A549 (cell line): ENCODE results near the gene ISL1. TPM values are rescaled to one million over a fixed set of nuclear protein-coding genes. Genes with fewer than 3 reads are reported as not detected.

Experiments
- ATAC-seq, 2 experiments: fragments of 200-7000 bp in 1 of 2; fragments of >200 bp in 1 of 2; cut with Nextera tagmentation in 1 of 2; cut with Tn5 transposase in 1 of 2; 3 replicates each; pipeline versions ENCODE4 v1.8.0 to v1.9.1; 2018 to 2020; ENCODE audit warnings: mild to moderate bottlenecking in 1 of 2, moderate library complexity in 1 of 2
- CTCF ChIA-PET: fragments of 300-600 bp; sonication (Branson Sonifier 250); formaldehyde crosslinking; extraction: SDS; loops from one replicate; lab custom pipeline; 2021; ENCODE audit warnings: antibody characterized with exemption, inconsistent platforms; lab: Yijun Ruan, JAX
- POLR2A ChIA-PET: fragments of 350-600 bp; formaldehyde crosslinking; extraction: SDS; loops from one replicate; lab custom pipeline; 2021; ENCODE audit warnings: antibody characterized with exemption, inconsistent platforms; lab: Yijun Ruan, JAX
- DNase-seq, 2 experiments: peaks; one replicate each; pipeline versions ENCODE4 v3.0.0 to v3.0.0-alpha.2; 2011 to 2016; ENCODE audit warnings: low read depth in 1 of 2, low spot score in 1 of 2
- FAIRE-seq: peaks from 2 replicates; lab custom pipeline; 2011; peaks lifted over from hg19 to GRCh38; lab: Jason Lieb, UNC
- H3K27ac ChIP-seq, 2 experiments: fragments of >200 bp; sonication (Bioruptor Twin); formaldehyde crosslinking; 3 replicates each; pipeline ENCODE4 v1.5.1; 2016 to 2017
- H3K4me1 ChIP-seq: fragments of >200 bp; sonication (Bioruptor Twin); formaldehyde crosslinking; 3 replicates; pipeline ENCODE4 v1.6.1; 2016
- H3K4me2 ChIP-seq: fragments of >200 bp; sonication (Bioruptor Twin); formaldehyde crosslinking; 3 replicates; pipeline ENCODE4 v1.6.1; 2016
- H3K4me3 ChIP-seq: fragments of >200 bp; sonication (Bioruptor Twin); formaldehyde crosslinking; 3 replicates; pipeline ENCODE4 v1.5.1; 2016
- H3K9me3 ChIP-seq: fragments of >200 bp; sonication (Bioruptor Twin); formaldehyde crosslinking; 3 replicates; pipeline ENCODE4 v1.6.1; 2016
- BHLHE40 ChIP-seq: IDR thresholded peaks from 2 replicates; pipeline ENCODE4 v1.6.1; 2012; ENCODE audit warnings: low read depth, low read length, inconsistent platforms
- CBX2 ChIP-seq: fragments of 200-600 bp; sonication (generic); IDR thresholded peaks from 2 replicates; pipeline ENCODE4 v1.6.1; 2016; ENCODE audit warnings: low read depth, mild to moderate bottlenecking, borderline replicate concordance
- CBX8 ChIP-seq: fragments of 200-600 bp; sonication (generic); IDR thresholded peaks from 2 replicates; pipeline ENCODE4 v1.6.1; 2016
- CEBPB ChIP-seq, 2 experiments: fragments of >200 bp in 1 of 2; sonication (Bioruptor Twin) in 1 of 2; formaldehyde crosslinking in 1 of 2; IDR thresholded peaks; 2 replicates each; pipeline ENCODE4 v1.6.1; 2012 to 2016
- CHD4 ChIP-seq: fragments of 200-600 bp; sonication (generic); IDR thresholded peaks from 2 replicates; pipeline ENCODE4 v1.6.1; 2016; ENCODE audit warnings: antibody characterized with exemption, mild to moderate bottlenecking, borderline replicate concordance
- E2F6 ChIP-seq: IDR thresholded peaks from 2 replicates; pipeline ENCODE4 v1.6.1; 2012; ENCODE audit warnings: low read depth, borderline replicate concordance
- EP300 ChIP-seq, 2 experiments: fragments of >200 bp; sonication (Bioruptor Twin); formaldehyde crosslinking; IDR thresholded peaks; 2 replicates in 1 of 2; 3 replicates in 1 of 2; pipeline ENCODE4 v1.6.1; 2016 to 2017
- FOSB ChIP-seq: fragments of 250-450 bp; sonication (Bioruptor Pico); IDR thresholded peaks from 2 replicates; pipeline ENCODE4 v1.5.0; 2020; ENCODE audit warnings: mild to moderate bottlenecking, moderate library complexity
- FOSL2 ChIP-seq, 2 experiments: fragments of 450-650 bp in 1 of 2; fragments of >200 bp in 1 of 2; sonication (Bioruptor Twin) in 1 of 2; formaldehyde crosslinking; IDR thresholded peaks; 2 replicates each; pipeline versions ENCODE4 v1.5.0 to v1.6.1; 2016 to 2020; ENCODE audit warnings: mild to moderate bottlenecking in 1 of 2, moderate library complexity in 1 of 2
- GATA3 ChIP-seq: IDR thresholded peaks from 2 replicates; pipeline ENCODE4 v1.6.1; 2012; ENCODE audit warnings: borderline replicate concordance
- HDAC2 ChIP-seq: fragments of 200-600 bp; sonication (generic); IDR thresholded peaks from 2 replicates; pipeline ENCODE4 v1.6.1; 2016
- HEYL ChIP-seq: fragments of 250-450 bp; sonication (Bioruptor Pico); IDR thresholded peaks from 2 replicates; pipeline ENCODE4 v1.8.0; 2021; ENCODE audit warnings: mild to moderate bottlenecking, moderate library complexity
- HOXB13 ChIP-seq: fragments of 250-450 bp; sonication (Bioruptor Pico); IDR thresholded peaks from 2 replicates; pipeline ENCODE4 v1.5.0; 2020; ENCODE audit warnings: low read depth, mild to moderate bottlenecking, moderate library complexity
- JUNB ChIP-seq: fragments of >200 bp; sonication (Bioruptor Twin); formaldehyde crosslinking; IDR thresholded peaks from 2 replicates; pipeline ENCODE4 v1.6.1; 2016
- KDM1A ChIP-seq: fragments of 200-600 bp; sonication (generic); IDR thresholded peaks from 2 replicates; pipeline ENCODE4 v1.6.1; 2016; ENCODE audit warnings: low read depth, mild to moderate bottlenecking
- MAFK ChIP-seq: fragments of 450-650 bp; IDR thresholded peaks from 2 replicates; pipeline ENCODE4 v1.6.1; 2014; ENCODE audit not compliant: partially characterized antibody
- MYC ChIP-seq: IDR thresholded peaks from 2 replicates; pipeline ENCODE4 v1.6.1; 2012; ENCODE audit warnings: mild to moderate bottlenecking, inconsistent platforms, low read length, improper control_type of control experiment, borderline replicate concordance
- NPAS2 ChIP-seq: fragments of 250-450 bp; sonication (Bioruptor Pico); IDR thresholded peaks from 2 replicates; pipeline ENCODE4 v1.8.0; 2022; ENCODE audit warnings: mild to moderate bottlenecking, moderate library complexity, borderline replicate concordance
- POLR2A ChIP-seq: IDR thresholded peaks from 2 replicates; pipeline ENCODE4 v1.6.1; 2012; ENCODE audit warnings: mild to moderate bottlenecking, low read length
- RARB ChIP-seq: fragments of 250-450 bp; sonication (Bioruptor Pico); IDR thresholded peaks from 2 replicates; pipeline ENCODE4 v1.8.0; 2021; ENCODE audit warnings: mild to moderate bottlenecking, moderate library complexity
- RCOR1 ChIP-seq: fragments of 150-350 bp; IDR thresholded peaks from 2 replicates; pipeline ENCODE4 v1.6.1; 2014; ENCODE audit warnings: antibody characterized with exemption, low read length, low read depth
- RFX5 ChIP-seq: fragments of 450-650 bp; IDR thresholded peaks from 2 replicates; pipeline ENCODE4 v1.7.1; 2014; ENCODE audit warnings: antibody characterized with exemption, mild to moderate bottlenecking, moderate library complexity
- ZFP36 ChIP-seq: fragments of 450-650 bp; IDR thresholded peaks from 2 replicates; pipeline ENCODE4 v1.6.1; 2014; ENCODE audit warnings: borderline replicate concordance; ENCODE audit not compliant: partially characterized antibody
- ZSCAN20 ChIP-seq: fragments of 250-450 bp; sonication (Bioruptor Pico); IDR thresholded peaks from 2 replicates; pipeline ENCODE4 v1.8.0; 2022; ENCODE audit warnings: mild to moderate bottlenecking, moderate library complexity
- WGBS: methylation state at CpG from one replicate; pipeline ENCODE4 v1.1.6; 2017; ENCODE audit errors: missing lambda C conversion rate; 5-methylcytosine and 5-hydroxymethylcytosine counted together
- polyA plus RNA-seq, 4 experiments: library from polyadenylated mRNA; depleted of rRNA in 3 of 4; stranded (reverse); fragments of >200 nt; fragmentation: RNase III in 1 of 4; extraction: RNeasy Plus Mini Kit Qiagen cat#74134 plus additional on column Dnase treatment in 1 of 4; gene quantifications; 2 replicates in 3 of 4; 3 replicates in 1 of 4; pipeline ENCODE4 v1.2.3, GENCODE V29; 2011 to 2017
- TF ChIP-seq, protein P1 (sequence below): fragments of 450-650 bp; IDR thresholded peaks from 2 replicates; pipeline ENCODE4 v1.6.1; 2014; ENCODE audit warnings: antibody characterized with exemption
- TF ChIP-seq, protein P2 (sequence below): fragments of 200-600 bp; sonication (generic); IDR thresholded peaks from 2 replicates; pipeline ENCODE4 v1.6.1; 2016; ENCODE audit warnings: antibody characterized with exemption, mild to moderate bottlenecking, moderate library complexity

The ISL1 gene
- polyA plus RNA-seq, 2 of the 4 experiments (the other 2 are of a cell fraction) = not detected

GRCh38 chr5:51411921-51412325 lies 28.7 kb downstream of the ISL1 start (continued):
- TF ChIP-seq FOSL2 (IDR thresholded peaks at IDR 0.05) = no peak
- no peak for TF ChIP-seq FOSL2 (CRISPR knock-in tag; IDR thresholded peaks at IDR 0.05)
- TF ChIP-seq RFX5 = no peak
- TF ChIP-seq CEBPB (IDR thresholded peaks at IDR 0.05) = no peak

DNA sequence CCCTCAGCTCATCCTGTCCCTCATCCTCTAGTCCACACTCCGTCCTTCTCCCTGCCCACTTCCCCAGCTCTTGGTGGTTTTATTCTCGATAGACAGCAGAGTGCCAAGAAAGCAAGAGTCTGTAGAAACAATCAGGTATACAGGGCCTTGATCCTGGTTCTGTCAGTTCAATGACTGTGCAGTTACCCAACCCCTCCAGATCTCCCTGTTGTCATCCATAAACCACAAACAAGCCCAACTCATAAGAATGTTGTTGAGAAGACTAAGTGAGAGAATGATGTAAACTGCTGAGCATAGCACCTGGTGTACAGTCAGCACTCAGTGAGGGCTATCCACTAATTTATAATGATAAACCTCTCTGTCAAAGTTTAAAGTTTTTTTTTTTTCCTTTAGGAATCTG lies 31.3 kb downstream of the ISL1 start:
- Histone ChIP-seq H3K4me1 (no peaks in the 10 kb centered on the region), H3K4me3 (no peak overlapping the region), H3K27ac (no peak overlapping the region), H3K9me3 (no peaks in the 10 kb centered on the region), H3K4me2 (no peak overlapping the region)
- no peak for ATAC-seq
- 0% methylated on average over 2 of the region's 2 CpGs for WGBS
- ChIA-PET POLR2A (no interaction called here), CTCF (no interaction called here)
- FAIRE-seq = no peak
- DNase-seq = no peak
- TF ChIP-seq ZFP36 (no peak), FOSL2 (IDR thresholded peaks at IDR 0.05) (no peak), FOSL2 (CRISPR knock-in tag; IDR thresholded peaks at IDR 0.05) (no peak), ZSCAN20 (CRISPR knock-in tag) (no peak), MYC (no peak), MAFK (no peak), CBX8 (no peak)
- TF ChIP-seq, all 56 proteins: peak for 0

- FAIRE-seq = no peak
- no peak overlapping the region for H3K4me3 ChIP-seq
- no peak for ATAC-seq
- ChIA-PET CTCF (no interaction called here), POLR2A (no interaction called here)
- H3K4me1 ChIP-seq = no peaks in the 10 kb centered on the region
- WGBS = 41% methylated on average over 3 of the region's 3 CpGs
- no peak overlapping the region for H3K27ac ChIP-seq
- TF ChIP-seq E2F6 = no peak
- no peak for TF ChIP-seq BHLHE40
- TF ChIP-seq CBX2 = no peak
- no peak for TF ChIP-seq HDAC2
- TF ChIP-seq FOSB = no peak
- no peak for TF ChIP-seq CHD4
- no peak for TF ChIP-seq FOSL2 (IDR thresholded peaks at IDR 0.05)
- no peak for TF ChIP-seq FOSL2 (CRISPR knock-in tag; IDR thresholded peaks at IDR 0.05)
- no peak for TF ChIP-seq POLR2A
- TF ChIP-seq RCOR1 = no peak
- no peak for TF ChIP-seq RFX5
- TF ChIP-seq, protein P1, sequence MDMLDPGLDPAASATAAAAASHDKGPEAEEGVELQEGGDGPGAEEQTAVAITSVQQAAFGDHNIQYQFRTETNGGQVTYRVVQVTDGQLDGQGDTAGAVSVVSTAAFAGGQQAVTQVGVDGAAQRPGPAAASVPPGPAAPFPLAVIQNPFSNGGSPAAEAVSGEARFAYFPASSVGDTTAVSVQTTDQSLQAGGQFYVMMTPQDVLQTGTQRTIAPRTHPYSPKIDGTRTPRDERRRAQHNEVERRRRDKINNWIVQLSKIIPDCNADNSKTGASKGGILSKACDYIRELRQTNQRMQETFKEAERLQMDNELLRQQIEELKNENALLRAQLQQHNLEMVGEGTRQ = no peak
- TF ChIP-seq KDM1A = no peak
- no peak for TF ChIP-seq EP300 (IDR thresholded peaks at IDR 0.05)
- TF ChIP-seq, all 56 proteins: peak for 0
- no peak for DNase-seq
- no peaks in the 10 kb centered on the region for H3K9me3 ChIP-seq
- no peak overlapping the region for H3K4me2 ChIP-seq
Measured at GRCh38 chr5:51416149-51416548, 32.9 kb downstream of the ISL1 start.

GRCh38 chr5:51433052-51433710 lies 49.9 kb downstream of the ISL1 start:
- FAIRE-seq (no peak), DNase-seq (no peak), ATAC-seq (no peak)
- WGBS = 3% methylated on average over 3 of the region's 3 CpGs
- Histone ChIP-seq H3K9me3 (no peaks in the 10 kb centered on the region), H3K27ac (no peak overlapping the region), H3K4me3 (no peak overlapping the region), H3K4me1 (no peaks in the 10 kb centered on the region), H3K4me2 (no peak overlapping the region)
- CTCF ChIA-PET = no interaction called here
- POLR2A ChIA-PET = no interaction called here
- no peak for TF ChIP-seq FOSL2 (IDR thresholded peaks at IDR 0.05)
- no peak for TF ChIP-seq FOSL2 (CRISPR knock-in tag; IDR thresholded peaks at IDR 0.05)
- TF ChIP-seq NPAS2 (CRISPR knock-in tag) = no peak
- no peak for TF ChIP-seq FOSB
- TF ChIP-seq, protein P2, sequence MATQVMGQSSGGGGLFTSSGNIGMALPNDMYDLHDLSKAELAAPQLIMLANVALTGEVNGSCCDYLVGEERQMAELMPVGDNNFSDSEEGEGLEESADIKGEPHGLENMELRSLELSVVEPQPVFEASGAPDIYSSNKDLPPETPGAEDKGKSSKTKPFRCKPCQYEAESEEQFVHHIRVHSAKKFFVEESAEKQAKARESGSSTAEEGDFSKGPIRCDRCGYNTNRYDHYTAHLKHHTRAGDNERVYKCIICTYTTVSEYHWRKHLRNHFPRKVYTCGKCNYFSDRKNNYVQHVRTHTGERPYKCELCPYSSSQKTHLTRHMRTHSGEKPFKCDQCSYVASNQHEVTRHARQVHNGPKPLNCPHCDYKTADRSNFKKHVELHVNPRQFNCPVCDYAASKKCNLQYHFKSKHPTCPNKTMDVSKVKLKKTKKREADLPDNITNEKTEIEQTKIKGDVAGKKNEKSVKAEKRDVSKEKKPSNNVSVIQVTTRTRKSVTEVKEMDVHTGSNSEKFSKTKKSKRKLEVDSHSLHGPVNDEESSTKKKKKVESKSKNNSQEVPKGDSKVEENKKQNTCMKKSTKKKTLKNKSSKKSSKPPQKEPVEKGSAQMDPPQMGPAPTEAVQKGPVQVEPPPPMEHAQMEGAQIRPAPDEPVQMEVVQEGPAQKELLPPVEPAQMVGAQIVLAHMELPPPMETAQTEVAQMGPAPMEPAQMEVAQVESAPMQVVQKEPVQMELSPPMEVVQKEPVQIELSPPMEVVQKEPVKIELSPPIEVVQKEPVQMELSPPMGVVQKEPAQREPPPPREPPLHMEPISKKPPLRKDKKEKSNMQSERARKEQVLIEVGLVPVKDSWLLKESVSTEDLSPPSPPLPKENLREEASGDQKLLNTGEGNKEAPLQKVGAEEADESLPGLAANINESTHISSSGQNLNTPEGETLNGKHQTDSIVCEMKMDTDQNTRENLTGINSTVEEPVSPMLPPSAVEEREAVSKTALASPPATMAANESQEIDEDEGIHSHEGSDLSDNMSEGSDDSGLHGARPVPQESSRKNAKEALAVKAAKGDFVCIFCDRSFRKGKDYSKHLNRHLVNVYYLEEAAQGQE = no peak
- no peak for TF ChIP-seq HEYL (CRISPR knock-in tag)
- no peak for TF ChIP-seq JUNB
- TF ChIP-seq, protein P1 = no peak
- no peak for TF ChIP-seq HOXB13
- no peak for TF ChIP-seq CBX2
- no peak for TF ChIP-seq GATA3
- TF ChIP-seq RARB = no peak
- TF ChIP-seq CBX8 = no peak
